Stimulated activated CD4-positive, alpha-beta T cell treated with anti-CD3 and anti-CD28 coated beads, Interleukin-15, amount 100 ng/mL, for 1 hour (primary cell): Measurements from ENCODE around the gene TUBA3C.
"Not testable (repeated sequence)": the region's sequence is repeated elsewhere in the genome, so short reads cannot be mapped to it uniquely, and the experiment has no call there.

Experiments used
- DNase-seq, 2 donors: peaks; one replicate each; pipeline ENCODE4 v3.0.0-alpha.2; 2020; ENCODE audit warnings: low read depth in 1 of 2, low spot score in 1 of 2

Gene TUBA3C

DNA sequence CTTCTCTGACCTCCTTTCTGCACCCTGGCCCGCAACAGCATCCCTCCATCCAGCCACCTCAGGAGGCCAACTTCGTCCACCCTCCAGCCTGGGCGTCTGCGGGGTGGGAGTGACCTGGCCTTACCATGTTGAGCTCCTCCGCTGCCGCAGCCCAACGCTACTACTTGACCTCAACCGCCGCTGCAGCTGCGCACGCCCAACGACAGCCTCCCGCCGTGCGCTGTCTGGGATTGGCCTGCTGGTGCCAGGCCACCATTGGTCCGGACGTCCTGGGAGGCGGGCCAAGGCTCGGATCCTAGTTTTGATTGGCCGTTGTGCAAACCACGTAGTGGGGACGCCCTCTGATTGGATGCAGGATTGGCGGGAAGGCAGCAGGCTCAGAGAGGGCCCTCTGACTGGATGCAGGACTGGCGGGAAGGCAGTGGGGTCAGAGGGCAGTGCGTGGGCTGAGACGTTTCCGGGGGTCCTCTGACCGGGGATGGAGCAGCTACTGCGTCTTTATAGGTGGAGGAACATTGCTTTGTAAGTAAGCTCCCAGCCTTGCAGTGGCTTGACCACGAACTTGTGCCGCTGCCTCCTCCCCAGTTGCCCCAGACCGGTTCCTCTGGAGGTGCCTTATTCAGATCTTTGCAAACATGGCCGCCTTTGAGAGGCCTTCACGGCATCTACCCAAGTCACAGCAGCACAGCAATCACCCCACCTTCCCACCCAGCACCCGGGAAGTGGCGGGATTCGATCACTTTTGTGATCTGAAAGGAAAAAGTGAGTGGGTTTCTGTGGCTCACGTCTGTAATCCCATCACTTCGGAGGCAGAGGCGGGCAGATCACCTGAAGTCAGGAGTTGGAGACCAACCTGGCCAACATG is at the start of gene TUBA3C:
Gene TUBA3C, minus strand, starts transcription at position 204 of the 865 bp plus-strand sequence. Its CDS starts 77 bp downstream, at position 127.
- no peak for DNase-seq

DNA sequence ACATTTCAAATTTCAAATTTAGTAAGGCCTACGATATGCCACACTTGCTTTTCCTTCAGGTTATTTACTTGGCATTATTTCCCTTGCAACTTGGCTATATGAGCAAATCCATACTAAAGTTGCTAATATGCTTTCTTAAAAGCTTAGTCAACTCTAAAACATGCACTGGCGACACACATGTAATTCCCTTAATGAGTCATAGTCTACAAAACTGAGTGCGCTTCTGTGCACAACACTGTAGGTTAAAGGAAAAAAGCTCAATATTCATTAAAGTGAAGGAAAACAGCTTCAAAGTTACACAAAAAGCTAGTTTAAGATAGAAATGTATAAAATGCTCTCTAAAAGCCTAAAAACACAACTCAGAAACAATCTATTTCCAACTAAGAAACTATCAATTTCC is 25.8 kb upstream of the TUBA3C start:
- not testable (repeated sequence) for DNase-seq

DNA sequence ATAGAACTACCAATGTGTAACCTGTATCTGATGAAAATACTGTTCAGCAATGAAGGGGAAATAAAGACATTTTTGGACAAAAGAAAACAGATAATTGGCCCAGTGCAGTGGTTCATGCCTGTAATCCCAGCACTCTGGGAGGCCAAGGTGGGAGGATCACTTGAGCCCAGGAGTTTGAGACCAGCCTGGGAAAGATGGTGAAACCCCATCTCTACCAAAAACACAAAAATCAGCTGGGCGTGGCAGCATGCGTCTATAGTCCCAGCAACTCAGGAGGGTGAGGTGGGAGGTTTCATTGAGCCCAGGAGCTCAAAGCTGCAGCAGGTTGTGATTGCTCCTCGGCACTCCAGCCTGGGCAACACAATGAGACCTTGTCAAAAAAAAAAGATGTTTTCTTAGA is 11.0 kb upstream of the TUBA3C start:
- not testable (repeated sequence) for DNase-seq

DNA sequence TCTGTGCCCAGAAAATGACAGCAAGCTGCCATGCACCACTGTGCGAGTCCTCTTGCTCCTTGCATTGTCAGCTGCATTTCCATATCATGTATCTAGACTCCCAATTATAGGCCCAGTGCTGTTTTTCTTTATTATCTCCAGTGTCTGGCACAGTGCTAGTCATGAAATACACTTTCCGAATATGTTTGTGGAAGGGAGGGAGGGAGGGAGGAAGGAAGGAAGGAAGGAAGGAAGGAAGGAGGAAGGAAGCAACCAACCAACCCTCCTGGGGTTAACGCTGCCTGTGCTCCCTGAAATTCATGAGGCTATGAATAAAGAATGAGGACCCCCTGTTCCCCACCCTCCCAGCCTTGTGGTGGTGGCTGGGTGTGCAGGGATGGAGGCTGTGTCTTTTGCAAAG is 8.3 kb upstream of the TUBA3C start:
- DNase-seq = not testable (repeated sequence)

DNA sequence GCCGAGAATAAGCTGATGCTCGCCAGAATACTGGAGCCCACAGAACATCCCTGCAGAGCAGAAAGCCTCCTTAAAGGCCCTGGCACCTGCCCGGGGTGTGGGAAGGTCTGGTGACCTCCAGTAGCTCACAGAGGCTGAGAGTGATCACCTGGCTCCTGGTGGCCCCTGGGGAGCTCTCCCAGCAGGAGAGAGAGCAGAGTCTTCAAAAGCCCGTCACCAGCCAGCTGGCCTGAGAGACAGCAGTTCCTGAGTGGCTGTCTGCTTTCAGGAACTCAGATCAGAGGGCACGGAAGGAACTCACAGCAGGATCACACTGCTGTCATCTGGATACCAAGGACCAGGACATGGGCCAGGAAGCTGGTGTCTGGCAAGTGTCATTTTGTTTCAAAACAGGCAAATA is 7.7 kb upstream of the TUBA3C start:
- DNase-seq = not testable (repeated sequence)

DNA sequence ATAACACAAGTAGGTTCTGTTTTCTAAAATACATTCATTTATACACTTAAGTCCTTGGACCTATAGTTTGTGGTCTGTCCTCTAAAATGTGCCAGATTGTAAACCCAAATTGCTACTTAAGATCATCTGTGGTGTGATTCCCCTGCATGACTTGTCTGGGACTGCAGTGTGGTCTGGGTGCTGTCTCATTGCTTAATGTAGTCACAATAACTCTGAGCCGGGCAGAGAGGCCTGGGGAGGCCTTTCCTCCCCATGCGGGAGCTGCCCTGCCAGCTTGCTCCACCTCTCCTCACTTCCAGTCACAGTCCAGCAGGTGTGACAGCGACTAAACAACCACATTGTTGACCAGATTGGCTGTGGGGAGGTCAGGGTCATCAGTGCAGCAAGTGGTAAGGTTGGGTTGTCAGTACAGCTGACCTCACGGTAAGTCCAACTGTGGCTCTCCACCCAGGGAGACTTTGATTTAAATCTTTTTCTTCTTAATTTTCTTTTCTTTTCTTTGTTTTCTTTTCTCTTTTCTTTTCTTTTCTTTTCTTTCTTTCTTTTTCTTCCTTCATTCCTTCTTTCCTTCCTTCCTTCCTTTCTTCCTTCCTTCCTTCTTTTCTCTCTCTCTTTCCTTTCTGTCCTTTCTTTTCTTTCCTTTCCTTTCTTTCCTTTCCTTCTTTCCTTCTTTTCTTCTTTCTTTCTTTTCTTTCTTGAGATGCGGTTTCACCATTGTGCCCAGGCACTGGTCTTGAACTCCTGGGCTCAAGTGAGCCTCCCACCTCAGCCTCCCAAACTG is 4.4 kb upstream of the TUBA3C start:
- DNase-seq = no peak

DNA sequence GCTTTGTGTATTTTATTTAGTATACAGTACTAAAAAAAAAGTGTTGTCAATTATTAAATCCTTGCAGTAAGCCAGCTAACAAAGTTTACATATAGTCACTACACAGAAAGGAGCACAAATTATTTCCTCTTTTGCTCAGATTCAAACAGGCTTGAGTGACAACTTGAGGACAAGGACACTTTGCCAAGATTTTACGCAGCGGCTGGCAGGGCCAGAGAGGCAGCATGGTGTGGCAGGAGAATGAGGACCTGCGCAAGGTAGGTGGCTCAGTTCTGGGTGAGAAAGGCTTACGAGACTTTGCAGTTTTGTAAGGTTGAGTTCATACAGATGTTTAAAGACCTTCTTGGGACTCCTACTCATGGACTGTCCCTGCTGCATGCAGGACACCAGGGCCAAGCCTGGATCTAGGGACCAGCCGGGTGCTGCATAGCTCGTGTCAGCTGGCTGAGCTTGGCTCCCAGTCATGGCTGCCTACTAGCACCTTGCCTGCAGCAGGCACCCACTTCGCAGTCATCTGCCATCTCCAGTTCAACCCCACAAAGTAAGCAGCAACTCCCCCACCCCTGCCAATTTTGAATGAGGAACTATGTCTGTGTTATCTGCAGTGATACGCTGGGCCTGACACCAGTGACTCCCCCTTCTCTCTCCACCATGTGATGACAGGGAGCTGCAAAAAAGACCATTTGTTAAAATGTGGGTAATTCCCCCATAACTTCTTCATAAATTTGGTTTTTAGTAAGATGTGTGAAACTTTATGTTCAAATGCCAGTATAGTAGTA is 3.7 kb upstream of the TUBA3C start:
- no peak for DNase-seq

DNA sequence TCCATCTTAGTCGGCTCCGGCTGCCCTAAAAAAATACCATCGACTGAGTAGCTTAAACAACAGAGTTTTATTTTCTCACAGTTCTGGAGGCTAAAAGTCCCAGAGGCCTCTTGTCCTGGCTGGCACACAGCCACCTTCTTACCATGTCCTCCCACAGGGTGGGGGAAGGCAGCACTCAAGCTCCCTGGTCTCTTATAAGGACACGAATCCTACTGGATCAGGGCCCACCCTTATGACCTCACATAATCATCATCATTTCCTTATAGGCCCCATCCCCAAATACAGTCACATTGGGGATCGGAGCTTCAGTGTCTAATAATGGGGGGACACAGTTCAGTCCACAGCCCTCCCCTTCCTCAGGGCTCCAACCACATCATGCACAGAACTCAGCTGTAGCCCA is 2.6 kb upstream of the TUBA3C start:
- DNase-seq = no peak

DNA sequence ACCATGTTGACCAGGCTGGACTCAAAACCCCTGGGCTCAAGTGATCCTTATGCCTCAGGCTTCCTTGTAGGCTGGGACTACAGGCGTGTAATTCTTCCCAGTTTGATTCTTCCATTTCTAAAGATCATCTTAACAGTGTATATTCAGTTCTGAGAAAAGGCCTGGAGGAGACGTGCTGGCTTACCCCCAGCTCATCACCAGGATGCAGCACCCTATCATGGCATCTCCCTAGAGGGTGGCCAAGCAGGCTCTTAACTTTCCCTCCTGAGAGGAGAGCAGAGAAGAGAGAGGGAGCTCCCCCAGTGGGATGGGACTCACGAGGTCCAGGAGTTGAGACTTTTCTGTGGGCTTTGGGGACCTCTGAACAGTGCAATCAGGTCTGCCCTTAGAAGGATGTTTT is 2.1 kb upstream of the TUBA3C start:
- no peak for DNase-seq

DNA sequence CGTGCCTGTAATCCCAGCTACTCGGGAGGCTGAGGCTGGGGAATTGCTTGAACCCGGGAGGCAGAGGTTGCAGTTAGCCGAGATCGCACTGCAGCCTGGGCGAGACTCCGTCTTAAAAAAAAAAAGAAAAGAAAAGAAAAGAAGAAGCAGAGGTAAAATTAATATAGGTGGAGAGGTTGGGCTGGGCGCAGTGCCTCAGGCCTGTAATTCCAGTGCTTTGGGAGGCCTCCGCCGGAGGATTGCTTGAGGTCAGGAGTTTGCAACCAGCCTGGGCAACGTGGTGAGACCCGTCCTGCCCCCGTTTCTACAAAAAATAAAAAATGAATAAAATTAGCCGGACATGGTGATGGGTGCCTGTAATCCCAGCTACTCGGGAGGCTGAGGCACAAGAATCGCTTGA is 912 bp upstream of the TUBA3C start:
- no peak for DNase-seq

DNA sequence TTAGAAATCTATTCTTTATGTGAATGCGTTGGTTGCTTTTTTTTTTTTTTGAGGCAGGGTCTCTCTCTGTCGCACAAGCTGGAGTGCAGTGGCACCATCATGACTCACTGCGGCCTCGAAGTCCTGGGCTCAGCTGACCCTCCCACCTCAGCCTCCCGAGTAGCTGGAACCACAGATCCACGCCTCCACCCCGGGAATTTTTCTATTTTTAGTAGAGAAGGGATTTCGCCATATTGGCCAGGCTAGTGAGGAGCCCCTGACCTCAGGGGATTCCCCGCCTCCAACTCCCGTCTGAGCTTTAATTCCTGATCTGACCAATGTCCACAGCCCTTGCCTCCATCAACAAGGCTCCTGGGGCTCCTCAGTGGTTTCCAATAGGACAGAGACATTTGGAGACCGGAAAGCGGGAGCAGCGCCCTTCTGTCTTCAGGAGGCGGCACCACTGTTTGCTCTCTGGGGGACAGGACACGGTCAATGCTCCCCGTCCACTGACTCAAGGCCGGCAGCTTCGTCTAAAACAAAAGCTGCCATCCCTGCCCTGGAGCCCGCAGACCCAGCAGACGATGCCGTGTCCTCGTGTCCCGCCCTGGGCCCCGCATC is 503 bp downstream of the TUBA3C start:
- no peak for DNase-seq

DNA sequence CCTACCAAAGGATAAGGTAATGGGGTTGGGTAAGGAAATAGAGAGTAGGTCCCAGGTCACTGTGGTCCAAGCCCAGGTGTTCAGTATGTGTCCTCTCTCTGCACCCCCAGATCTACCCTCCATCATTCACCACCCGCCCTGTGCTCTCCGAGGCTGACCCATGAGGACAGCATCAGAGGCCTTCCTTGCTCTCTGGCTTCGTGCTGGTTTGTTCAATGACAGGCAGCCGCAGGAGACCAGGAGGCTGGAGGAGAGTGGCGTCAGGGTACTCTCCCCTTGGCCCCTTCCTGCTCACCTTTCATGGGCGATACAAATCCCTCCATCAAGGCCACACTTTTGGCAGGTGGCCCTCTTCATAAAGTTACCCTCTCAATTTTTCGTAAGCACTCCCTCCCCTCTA is 1.7 kb downstream of the TUBA3C start:
- no peak for DNase-seq

DNA sequence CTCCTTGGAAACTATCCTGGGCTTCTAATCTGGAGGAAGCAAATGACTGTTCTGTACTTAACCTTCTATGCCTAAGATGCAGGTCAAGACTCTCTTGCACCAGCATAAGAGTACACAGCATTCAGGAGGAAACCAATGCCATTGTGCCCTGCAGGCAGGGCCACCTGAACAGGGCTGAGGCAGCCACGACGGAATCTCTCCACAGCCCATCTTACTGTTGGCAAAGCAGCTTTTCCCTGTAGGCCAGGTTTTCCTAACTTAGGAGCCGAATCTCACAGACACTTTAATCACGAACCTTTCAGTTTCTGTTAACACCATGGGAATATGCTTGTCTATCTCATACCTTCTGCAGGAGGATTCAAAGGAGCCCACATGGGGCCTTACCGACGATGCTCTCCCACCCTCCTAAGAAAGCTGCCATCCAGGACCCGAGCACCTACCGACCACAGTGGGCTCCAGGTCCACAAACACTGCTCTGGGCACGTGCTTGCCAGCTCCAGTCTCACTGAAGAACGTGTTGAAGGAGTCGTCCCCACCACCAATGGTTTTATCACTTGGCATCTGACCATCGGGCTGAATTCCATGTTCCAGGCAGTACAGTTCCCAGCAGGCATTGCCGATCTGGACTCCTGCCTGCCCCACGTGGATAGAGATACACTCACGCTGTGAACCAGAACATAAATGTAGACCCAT is 2.6 kb downstream of the TUBA3C start:
- DNase-seq = no peak

DNA sequence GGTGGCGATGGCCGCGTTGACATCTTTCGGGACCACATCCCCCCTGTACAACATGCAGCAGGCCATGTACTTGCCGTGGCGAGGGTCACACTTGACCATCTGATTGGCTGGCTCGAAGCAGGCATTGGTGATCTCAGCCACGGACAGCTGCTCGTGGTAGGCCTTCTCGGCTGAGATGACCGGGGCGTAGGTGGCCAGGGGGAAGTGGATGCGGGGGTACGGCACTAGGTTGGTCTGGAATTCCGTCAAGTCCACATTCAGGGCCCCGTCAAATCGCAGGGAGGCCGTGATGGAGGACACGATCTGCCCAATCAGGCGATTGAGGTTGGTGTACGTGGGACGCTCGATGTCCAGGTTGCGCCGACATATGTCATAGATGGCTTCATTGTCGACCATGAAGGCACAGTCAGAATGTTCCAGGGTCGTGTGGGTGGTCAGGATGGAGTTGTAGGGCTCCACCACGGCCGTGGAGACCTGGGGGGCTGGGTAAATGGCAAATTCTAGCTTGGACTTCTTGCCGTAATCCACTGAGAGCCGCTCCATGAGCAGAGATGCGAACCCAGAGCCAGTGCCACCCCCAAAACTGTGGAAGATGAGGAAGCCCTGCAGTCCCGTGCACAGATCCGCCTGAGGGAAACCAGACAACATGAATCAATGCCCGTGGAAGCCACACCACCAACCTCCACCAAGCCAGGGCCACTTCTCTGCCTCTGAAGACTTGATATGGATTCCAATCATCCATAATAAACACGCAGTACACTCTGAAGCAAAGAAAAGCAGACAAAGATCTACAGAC is 4.4 kb downstream of the TUBA3C start:
- not testable (repeated sequence) for DNase-seq

DNA sequence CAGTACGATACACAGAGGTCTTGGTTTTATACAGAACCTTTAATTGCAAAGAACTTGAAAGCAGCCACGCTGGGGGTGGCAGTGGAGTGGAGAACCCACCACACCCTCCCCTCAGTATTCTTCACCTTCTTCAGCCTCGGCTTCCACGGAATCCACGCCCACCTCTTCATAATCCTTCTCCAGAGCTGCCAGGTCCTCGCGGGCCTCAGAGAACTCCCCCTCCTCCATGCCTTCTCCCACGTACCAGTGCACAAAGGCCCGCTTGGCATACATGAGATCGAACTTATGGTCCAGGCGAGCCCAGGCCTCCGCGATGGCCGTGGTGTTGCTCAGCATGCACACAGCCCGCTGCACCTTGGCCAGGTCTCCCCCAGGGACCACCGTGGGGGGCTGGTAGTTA is 7.9 kb downstream of the TUBA3C start:
- no peak for DNase-seq

DNA sequence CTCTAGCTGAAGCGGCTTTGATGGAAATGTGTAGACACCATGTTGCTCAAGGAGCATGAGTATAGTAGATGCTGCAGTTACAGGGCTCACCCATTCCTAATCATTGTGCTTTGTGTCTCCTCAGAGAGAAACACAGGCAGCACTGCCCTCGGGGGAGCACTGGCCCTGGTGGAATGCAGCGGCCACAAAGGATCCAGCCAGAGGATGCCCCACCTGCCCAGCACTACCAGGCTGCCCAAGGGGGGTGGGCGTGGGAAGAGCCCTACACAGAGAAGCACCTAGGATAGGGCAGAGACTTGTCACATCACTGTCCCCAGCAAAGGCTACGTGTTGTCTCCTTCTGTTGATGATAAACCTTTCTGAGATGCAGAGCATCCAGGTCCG is 9.0 kb downstream of the TUBA3C start:
- no peak for DNase-seq

DNA sequence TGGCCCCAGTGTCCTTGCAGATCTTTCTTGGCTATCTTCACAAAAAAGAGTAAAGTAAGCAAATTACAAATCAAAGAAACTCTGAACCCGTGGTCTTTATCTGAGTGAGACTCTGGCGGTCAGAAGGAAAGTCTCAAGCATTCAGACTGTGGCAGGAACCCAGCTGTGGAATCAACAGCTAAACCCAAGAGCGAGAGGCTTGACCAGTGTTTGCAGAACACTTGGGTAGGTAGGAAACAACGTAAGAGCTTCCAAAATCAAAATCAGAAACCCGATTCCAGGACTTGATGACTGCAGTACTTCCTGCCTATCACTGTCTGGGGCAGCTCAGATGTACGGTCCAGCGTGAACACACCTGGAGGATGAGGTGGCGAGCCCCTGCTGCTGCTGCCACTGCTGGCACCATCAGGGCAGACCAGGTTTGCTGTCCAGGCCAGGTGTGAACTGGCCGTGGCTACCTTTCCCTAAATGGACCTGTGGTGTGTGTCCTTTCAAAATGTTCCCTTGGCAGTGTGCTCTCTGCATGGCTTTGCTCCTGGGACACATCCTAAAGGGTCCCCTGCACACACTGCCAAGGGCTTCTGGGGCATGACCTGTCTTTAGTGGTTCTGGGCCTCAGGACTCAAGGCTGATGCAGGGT is 9.5 kb downstream of the TUBA3C start:
- no peak for DNase-seq

DNA sequence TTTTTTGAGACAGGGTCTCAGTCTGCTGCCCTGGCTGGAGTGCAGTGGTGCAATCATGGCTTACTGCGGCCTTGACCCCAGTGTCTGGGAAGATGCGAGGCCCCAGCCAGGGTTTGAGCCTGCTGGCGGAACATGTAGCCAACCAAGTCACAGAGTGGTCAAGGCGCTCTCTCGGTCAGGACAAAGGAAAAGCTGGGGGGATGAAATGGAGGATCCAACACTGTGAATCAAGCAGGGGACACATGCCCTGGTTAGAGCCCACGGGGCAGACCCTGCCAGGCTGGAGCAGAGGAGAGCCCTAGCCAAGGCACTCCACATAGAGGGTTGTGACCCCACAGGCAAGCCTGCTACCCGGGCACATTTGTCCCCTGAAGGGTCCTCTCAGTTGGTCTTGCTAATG is 10.1 kb downstream of the TUBA3C start:
- DNase-seq = no peak

DNA sequence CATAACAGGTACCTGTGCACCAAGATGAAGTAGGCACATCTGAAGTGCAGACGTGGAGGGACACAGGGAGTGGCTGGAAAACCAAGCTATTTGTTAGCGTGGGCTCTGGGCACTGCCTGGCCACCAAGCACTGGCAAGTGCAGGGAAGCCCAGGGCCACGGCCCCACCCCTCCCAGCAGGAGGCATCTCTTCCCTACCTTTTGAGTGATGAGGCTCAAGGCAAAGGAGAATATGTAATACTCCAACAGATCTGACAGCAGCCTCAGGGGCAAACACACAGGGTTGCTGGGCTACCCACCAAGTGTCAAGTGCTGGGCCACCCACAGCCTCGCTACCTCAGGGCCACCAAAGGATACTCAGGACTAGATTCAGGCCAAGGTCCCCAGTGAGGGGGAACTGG is 11.6 kb downstream of the TUBA3C start:
- no peak for DNase-seq
